GM12878 (cell line): ENCODE measurements around the gene CLPTM1. TPM values are rescaled to one million over a fixed set of nuclear protein-coding genes. Genes with fewer than 3 reads are reported as not detected.

Experiments
- ASH2L ChIP-seq: fragments of 300-600, 200-600 bp; sonication (generic); IDR thresholded peaks from 2 replicates; pipeline ENCODE4 v1.6.1; 2017; ENCODE audit warnings: low read depth, mild to moderate bottlenecking, borderline replicate concordance
- BHLHE40 ChIP-seq, 2 experiments: fragments of 450-650 bp in 1 of 2; IDR thresholded peaks; 2 replicates each; pipeline ENCODE4 v1.6.1; 2011 to 2017; ENCODE audit warnings: low read depth in 2 of 2, borderline replicate concordance in 1 of 2, improper control_type of control experiment in 1 of 2, low read length in 1 of 2, mild to moderate bottlenecking in 1 of 2
- EED ChIP-seq: sonication (generic); IDR thresholded peaks from 2 replicates; pipeline ENCODE4 v1.6.1; 2016; ENCODE audit warnings: antibody characterized with exemption, low read depth
- SPI1 ChIP-seq: IDR thresholded peaks from 2 replicates; pipeline ENCODE4 v1.6.1; 2011; ENCODE audit warnings: low read depth, mild to moderate bottlenecking, low read length, moderate library complexity, borderline replicate concordance; ENCODE audit not compliant: insufficient read depth
- polyA plus RNA-seq, 11 experiments: library from polyadenylated mRNA; depleted of rRNA in 4 of 11; unstranded in 6 of 11; stranded (reverse) in 5 of 11; fragments of >200 nt; fragmentation: Nextera tagmentation in 4 of 11; fragmentation: Illumina TruSeq in 1 of 11; extraction: Ambion mirVana in 4 of 11; extraction: Trizol in 1 of 11; gene quantifications; 1 replicate in 1 of 11; 2 replicates in 10 of 11; pipeline versions ENCODE4 v1.2.1 to v1.2.3, GENCODE V29; 2011 to 2016; ENCODE audit warnings: inconsistent platforms in 2 of 11, missing spikeins in 2 of 11, low read depth in 1 of 11
- total RNA-seq, 4 experiments: library from RNA; depleted of rRNA in 3 of 4; stranded (reverse); fragments of >200 nt in 3 of 4; fragmentation: Illumina TruSeq in 1 of 4; extraction: Trizol in 1 of 4; gene quantifications; 2 replicates each; pipeline versions ENCODE4 v1.2.1 to v1.2.3, GENCODE V29; 2013 to 2021
- TF ChIP-seq, protein P1 (sequence below): fragments of 450-650 bp; IDR thresholded peaks from 2 replicates; pipeline ENCODE4 v1.6.1; 2016; ENCODE audit warnings: mild to moderate bottlenecking, moderate library complexity, borderline replicate concordance
- TF ChIP-seq, protein P2 (sequence below): IDR thresholded peaks from 2 replicates; pipeline ENCODE4 v1.6.1; 2011; ENCODE audit warnings: borderline replicate concordance, low read depth, mild to moderate bottlenecking, moderate library complexity, low read length; ENCODE audit not compliant: insufficient read depth, poor library complexity, severe bottlenecking

Gene CLPTM1
- total and polyA plus RNA-seq, 10 of the 15 experiments (the other 5 are each of a cell fraction or from before 2014, with no cell fraction given) = 0.42 to 72.6 (median 35.2) TPM

- TF ChIP-seq, protein P1, sequence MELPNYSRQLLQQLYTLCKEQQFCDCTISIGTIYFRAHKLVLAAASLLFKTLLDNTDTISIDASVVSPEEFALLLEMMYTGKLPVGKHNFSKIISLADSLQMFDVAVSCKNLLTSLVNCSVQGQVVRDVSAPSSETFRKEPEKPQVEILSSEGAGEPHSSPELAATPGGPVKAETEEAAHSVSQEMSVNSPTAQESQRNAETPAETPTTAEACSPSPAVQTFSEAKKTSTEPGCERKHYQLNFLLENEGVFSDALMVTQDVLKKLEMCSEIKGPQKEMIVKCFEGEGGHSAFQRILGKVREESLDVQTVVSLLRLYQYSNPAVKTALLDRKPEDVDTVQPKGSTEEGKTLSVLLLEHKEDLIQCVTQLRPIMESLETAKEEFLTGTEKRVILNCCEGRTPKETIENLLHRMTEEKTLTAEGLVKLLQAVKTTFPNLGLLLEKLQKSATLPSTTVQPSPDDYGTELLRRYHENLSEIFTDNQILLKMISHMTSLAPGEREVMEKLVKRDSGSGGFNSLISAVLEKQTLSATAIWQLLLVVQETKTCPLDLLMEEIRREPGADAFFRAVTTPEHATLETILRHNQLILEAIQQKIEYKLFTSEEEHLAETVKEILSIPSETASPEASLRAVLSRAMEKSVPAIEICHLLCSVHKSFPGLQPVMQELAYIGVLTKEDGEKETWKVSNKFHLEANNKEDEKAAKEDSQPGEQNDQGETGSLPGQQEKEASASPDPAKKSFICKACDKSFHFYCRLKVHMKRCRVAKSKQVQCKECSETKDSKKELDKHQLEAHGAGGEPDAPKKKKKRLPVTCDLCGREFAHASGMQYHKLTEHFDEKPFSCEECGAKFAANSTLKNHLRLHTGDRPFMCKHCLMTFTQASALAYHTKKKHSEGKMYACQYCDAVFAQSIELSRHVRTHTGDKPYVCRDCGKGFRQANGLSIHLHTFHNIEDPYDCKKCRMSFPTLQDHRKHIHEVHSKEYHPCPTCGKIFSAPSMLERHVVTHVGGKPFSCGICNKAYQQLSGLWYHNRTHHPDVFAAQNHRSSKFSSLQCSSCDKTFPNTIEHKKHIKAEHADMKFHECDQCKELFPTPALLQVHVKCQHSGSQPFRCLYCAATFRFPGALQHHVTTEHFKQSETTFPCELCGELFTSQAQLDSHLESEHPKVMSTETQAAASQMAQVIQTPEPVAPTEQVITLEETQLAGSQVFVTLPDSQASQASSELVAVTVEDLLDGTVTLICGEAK = no peak
- peak; percentile 60 to 74; a peak in 3 of 4 replicates for TF ChIP-seq BHLHE40 (IDR thresholded peaks at IDR 0.05; ENCODE audit: borderline replicate concordance in 1 of 2, low read depth in 2 of 2, low read length in 1 of 2)
- no peak for TF ChIP-seq ASH2L
- peak; percentile 96 for TF ChIP-seq SPI1
- TF ChIP-seq, protein P2, sequence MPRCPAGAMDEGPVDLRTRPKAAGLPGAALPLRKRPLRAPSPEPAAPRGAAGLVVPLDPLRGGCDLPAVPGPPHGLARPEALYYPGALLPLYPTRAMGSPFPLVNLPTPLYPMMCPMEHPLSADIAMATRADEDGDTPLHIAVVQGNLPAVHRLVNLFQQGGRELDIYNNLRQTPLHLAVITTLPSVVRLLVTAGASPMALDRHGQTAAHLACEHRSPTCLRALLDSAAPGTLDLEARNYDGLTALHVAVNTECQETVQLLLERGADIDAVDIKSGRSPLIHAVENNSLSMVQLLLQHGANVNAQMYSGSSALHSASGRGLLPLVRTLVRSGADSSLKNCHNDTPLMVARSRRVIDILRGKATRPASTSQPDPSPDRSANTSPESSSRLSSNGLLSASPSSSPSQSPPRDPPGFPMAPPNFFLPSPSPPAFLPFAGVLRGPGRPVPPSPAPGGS = no peak
- TF ChIP-seq EED = no peak
Measured at GRCh38 chr19:44943801-44944249, 11.4 kb upstream of the CLPTM1 start (continued).
